Karpas-422 (cell line): ENCODE data around the gene CCDC40. TPM values are rescaled to one million over a fixed set of nuclear protein-coding genes. Genes with fewer than 3 reads are reported as not detected.

Experiments used
- DNase-seq: peaks from one replicate; pipeline ENCODE4 v3.0.0-alpha.2; 2015
- H2AFZ ChIP-seq: fragments of 200-600 bp; sonication (generic); 2 replicates; pipeline ENCODE4 v1.6.1; 2014; ENCODE audit warnings: antibody characterized with exemption, low read length, mixed read lengths
- H3K27ac ChIP-seq: fragments of 200-600 bp; sonication (generic); 2 replicates; pipeline ENCODE4 v1.5.1; 2014; ENCODE audit warnings: mild to moderate bottlenecking, low read length, moderate library complexity
- H3K27me3 ChIP-seq: fragments of 200-600 bp; sonication (generic); 2 replicates; pipeline ENCODE4 v1.6.1; 2014; ENCODE audit warnings: low read length, mixed read lengths
- H3K36me3 ChIP-seq: fragments of 200-600 bp; sonication (generic); 2 replicates; pipeline ENCODE4 v1.6.1; 2014; ENCODE audit warnings: low read length, mixed read lengths; ENCODE audit not compliant: insufficient read depth
- H3K4me1 ChIP-seq: fragments of 200-600 bp; sonication (generic); 2 replicates; pipeline ENCODE4 v1.6.1; 2014; ENCODE audit warnings: mild to moderate bottlenecking, low read length, mixed read lengths
- H3K4me2 ChIP-seq: fragments of 200-600 bp; sonication (generic); 2 replicates; pipeline ENCODE4 v1.6.1; 2014; ENCODE audit warnings: low read length, low read depth, mild to moderate bottlenecking; ENCODE audit not compliant: poor library complexity, severe bottlenecking
- H3K4me3 ChIP-seq: fragments of 200-600 bp; sonication (generic); 2 replicates; pipeline ENCODE4 v1.5.1; 2014; ENCODE audit warnings: mild to moderate bottlenecking, antibody characterized with exemption, low read length, mixed read lengths
- H3K79me2 ChIP-seq: fragments of 200-600 bp; sonication (generic); 2 replicates; pipeline ENCODE4 v1.6.1; 2014; ENCODE audit warnings: mild to moderate bottlenecking, low read length, mixed read lengths
- H3K9ac ChIP-seq: fragments of 200-600 bp; sonication (generic); 2 replicates; pipeline ENCODE4 v1.6.0; 2014; ENCODE audit warnings: low read length
- H3K9me2 ChIP-seq: fragments of 200-600 bp; sonication (generic), shearing (Covaris generic); replicated peaks from 2 replicates; pipeline ENCODE4 v1.6.0; 2014; ENCODE audit warnings: mild to moderate bottlenecking, low read length, moderate library complexity; ENCODE audit not compliant: insufficient read depth
- H3K9me3 ChIP-seq: fragments of 300-700, 200-600 bp; sonication (generic); 2 replicates; pipeline ENCODE4 v1.6.1; 2014; ENCODE audit warnings: low read length, mixed read lengths
- H4K20me1 ChIP-seq: fragments of 200-600 bp; sonication (generic); 2 replicates; pipeline ENCODE4 v1.6.1; 2014; ENCODE audit warnings: mild to moderate bottlenecking, antibody characterized with exemption, low read length, low read depth; ENCODE audit not compliant: insufficient read depth
- total RNA-seq: library from RNA; depleted of rRNA; stranded (reverse); fragments of >200 nt; shearing (Covaris generic); gene quantifications from 2 replicates; pipeline ENCODE4 v1.2.3, GENCODE V29; 2014; ENCODE audit warnings: low replicate concordance

CCDC40 gene
- total RNA-seq, 1 experiment from 2014 or later = not detected

DNA sequence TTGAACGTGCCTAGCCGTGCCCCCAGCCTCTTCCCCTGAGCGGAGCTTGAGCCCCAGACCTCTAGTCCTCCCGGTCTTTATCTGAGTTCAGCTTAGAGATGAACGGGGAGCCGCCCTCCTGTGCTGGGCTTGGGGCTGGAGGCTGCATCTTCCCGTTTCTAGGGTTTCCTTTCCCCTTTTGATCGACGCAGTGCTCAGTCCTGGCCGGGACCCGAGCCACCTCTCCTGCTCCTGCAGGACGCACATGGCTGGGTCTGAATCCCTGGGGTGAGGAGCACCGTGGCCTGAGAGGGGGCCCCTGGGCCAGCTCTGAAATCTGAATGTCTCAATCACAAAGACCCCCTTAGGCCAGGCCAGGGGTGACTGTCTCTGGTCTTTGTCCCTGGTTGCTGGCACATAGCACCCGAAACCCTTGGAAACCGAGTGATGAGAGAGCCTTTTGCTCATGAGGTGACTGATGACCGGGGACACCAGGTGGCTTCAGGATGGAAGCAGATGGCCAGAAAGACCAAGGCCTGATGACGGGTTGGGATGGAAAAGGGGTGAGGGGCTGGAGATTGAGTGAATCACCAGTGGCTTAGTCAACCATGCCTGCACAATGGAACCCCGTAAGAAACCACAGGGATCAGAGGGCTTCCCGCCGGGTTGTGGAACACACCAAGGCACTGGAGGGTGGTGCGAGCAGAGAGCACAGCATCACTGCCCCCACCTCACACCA is 65.7 kb downstream of the CCDC40 start:
- Histone ChIP-seq H3K27ac (no peak overlapping the region), H3K27me3 (no peaks in the 10 kb centered on the region), H3K4me3 (peak overlapping the region; percentile 94), H3K9me2 (no peaks in the 10 kb centered on the region), H2AFZ (peak overlapping the region; percentile 85; the same call in 1 of the 2 replicates), H3K4me1 (peaks cover 17% of the 10 kb centered on the region), H3K9ac (peak overlapping the region; percentile 92), H3K36me3 (no peaks in the 10 kb centered on the region), H3K9me3 (no peaks in the 10 kb centered on the region), H3K4me2 (peak overlapping the region; percentile 95), H4K20me1 (no peaks in the 10 kb centered on the region), H3K79me2 (no peaks in the 10 kb centered on the region)
- peak; percentile 65 for DNase-seq

GRCh38 chr17:80102664-80103448 is 66.4 kb downstream of the CCDC40 start:
- Histone ChIP-seq H3K79me2 (no peaks in the 10 kb centered on the region), H3K27ac (no peak overlapping the region), H3K9ac (peak overlapping the region; percentile 92; the same call in 1 of the 2 replicates), H3K4me1 (peaks cover 17% of the 10 kb centered on the region), H3K4me3 (peak overlapping the region; percentile 94; the same call in 1 of the 2 replicates), H4K20me1 (no peaks in the 10 kb centered on the region), H3K36me3 (no peaks in the 10 kb centered on the region), H3K9me2 (no peaks in the 10 kb centered on the region), H3K4me2 (peak overlapping the region; percentile 95), H3K9me3 (no peaks in the 10 kb centered on the region), H3K27me3 (no peaks in the 10 kb centered on the region), H2AFZ (no peak overlapping the region)
- no peak for DNase-seq

DNA sequence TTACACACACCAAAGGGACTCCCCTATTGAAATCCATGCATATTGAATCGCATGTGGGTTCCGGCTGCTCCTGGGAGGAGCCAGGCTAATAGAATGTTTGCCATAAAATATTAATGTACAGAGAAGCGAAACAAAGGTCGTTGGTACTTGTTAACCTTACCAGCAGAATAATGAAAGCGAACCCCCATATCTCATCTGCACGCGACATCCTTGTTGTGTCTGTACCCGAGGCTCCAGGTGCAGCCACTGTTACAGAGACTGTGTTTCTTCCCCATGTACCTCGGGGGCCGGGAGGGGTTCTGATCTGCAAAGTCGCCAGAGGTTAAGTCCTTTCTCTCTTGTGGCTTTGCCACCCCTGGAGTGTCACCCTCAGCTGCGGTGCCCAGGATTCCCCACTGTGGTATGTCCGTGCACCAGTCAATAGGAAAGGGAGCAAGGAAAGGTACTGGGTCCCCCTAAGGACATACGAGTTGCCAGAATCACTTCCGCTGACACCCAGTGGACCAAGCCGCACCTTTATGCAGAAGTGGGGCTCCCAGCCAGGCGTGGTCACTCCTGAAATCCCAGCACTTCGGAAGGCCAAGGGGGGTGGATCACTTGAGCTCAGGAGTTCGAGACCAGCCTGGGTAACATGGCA is 67.1 kb downstream of the CCDC40 start:
- no peak overlapping the region for H3K4me3 ChIP-seq
- no peaks in the 10 kb centered on the region for H4K20me1 ChIP-seq
- H3K79me2 ChIP-seq = no peaks in the 10 kb centered on the region
- peak; percentile 35 for DNase-seq
- no peaks in the 10 kb centered on the region for H3K9me2 ChIP-seq
- no peaks in the 10 kb centered on the region for H3K36me3 ChIP-seq
- H3K4me2 ChIP-seq = no peak overlapping the region
- H3K9ac ChIP-seq = no peak overlapping the region
- H3K9me3 ChIP-seq = no peaks in the 10 kb centered on the region
- peaks cover 17% of the 10 kb centered on the region for H3K4me1 ChIP-seq
- H3K27me3 ChIP-seq = no peaks in the 10 kb centered on the region
- H2AFZ ChIP-seq = no peak overlapping the region
- H3K27ac ChIP-seq = no peak overlapping the region

- Histone ChIP-seq H4K20me1 (no peaks in the 10 kb centered on the region), H3K9me2 (no peaks in the 10 kb centered on the region), H3K79me2 (no peaks in the 10 kb centered on the region), H3K36me3 (no peaks in the 10 kb centered on the region), H3K9me3 (no peaks in the 10 kb centered on the region), H2AFZ (no peak overlapping the region), H3K4me1 (peaks cover 17% of the 10 kb centered on the region), H3K27me3 (no peaks in the 10 kb centered on the region), H3K9ac (no peak overlapping the region), H3K27ac (no peak overlapping the region), H3K4me3 (no peak overlapping the region), H3K4me2 (no peak overlapping the region)
- no peak for DNase-seq
Observed at GRCh38 chr17:80104321-80104955, 68.0 kb downstream of the CCDC40 start.

DNA sequence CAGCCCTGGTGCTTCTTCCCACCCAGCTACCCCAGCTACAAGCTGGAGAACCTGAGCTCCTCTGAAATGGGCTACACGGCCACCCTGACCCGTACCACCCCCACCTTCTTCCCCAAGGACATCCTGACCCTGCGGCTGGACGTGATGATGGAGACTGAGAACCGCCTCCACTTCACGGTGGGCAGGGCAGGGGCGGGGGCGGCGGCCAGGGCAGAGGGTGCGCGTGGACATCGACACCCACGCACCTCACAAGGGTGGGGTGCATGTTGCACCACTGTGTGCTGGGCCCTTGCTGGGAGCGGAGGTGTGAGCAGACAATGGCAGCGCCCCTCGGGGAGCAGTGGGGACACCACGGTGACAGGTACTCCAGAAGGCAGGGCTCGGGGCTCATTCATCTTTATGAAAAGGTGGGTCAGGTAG is 68.5 kb downstream of the CCDC40 start:
- no peaks in the 10 kb centered on the region for H3K9me2 ChIP-seq
- no peak for DNase-seq
- H3K4me2 ChIP-seq = no peak overlapping the region
- H3K9ac ChIP-seq = no peak overlapping the region
- no peaks in the 10 kb centered on the region for H3K27me3 ChIP-seq
- no peaks in the 10 kb centered on the region for H4K20me1 ChIP-seq
- H3K36me3 ChIP-seq = no peaks in the 10 kb centered on the region
- H3K4me3 ChIP-seq = no peak overlapping the region
- H3K79me2 ChIP-seq = no peaks in the 10 kb centered on the region
- H2AFZ ChIP-seq = no peak overlapping the region
- H3K9me3 ChIP-seq = no peaks in the 10 kb centered on the region
- H3K4me1 ChIP-seq = peaks cover 17% of the 10 kb centered on the region
- H3K27ac ChIP-seq = no peak overlapping the region

DNA sequence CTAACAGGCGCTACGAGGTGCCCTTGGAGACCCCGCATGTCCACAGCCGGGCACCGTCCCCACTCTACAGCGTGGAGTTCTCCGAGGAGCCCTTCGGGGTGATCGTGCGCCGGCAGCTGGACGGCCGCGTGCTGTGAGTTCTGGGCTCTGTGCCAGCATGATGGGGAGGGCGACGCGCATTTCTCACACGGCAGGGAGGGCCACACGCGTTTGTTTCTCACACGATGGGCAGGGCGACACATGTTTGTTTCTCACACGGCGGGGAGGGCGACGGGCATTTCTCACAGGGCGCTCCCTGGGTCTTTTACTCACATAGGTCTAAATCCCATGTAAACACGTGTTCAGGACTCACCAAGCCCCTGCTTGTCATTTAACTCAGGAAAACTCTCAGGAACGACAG is 69.3 kb downstream of the CCDC40 start:
- H3K27me3 ChIP-seq = no peaks in the 10 kb centered on the region
- no peak overlapping the region for H3K4me2 ChIP-seq
- no peaks in the 10 kb centered on the region for H3K9me3 ChIP-seq
- no peak overlapping the region for H3K4me3 ChIP-seq
- H3K9me2 ChIP-seq = no peaks in the 10 kb centered on the region
- no peaks in the 10 kb centered on the region for H4K20me1 ChIP-seq
- H3K79me2 ChIP-seq = no peaks in the 10 kb centered on the region
- peaks cover 11% of the 10 kb centered on the region for H3K4me1 ChIP-seq
- H2AFZ ChIP-seq = no peak overlapping the region
- DNase-seq = no peak
- no peak overlapping the region for H3K9ac ChIP-seq
- no peaks in the 10 kb centered on the region for H3K36me3 ChIP-seq
- no peak overlapping the region for H3K27ac ChIP-seq

DNA sequence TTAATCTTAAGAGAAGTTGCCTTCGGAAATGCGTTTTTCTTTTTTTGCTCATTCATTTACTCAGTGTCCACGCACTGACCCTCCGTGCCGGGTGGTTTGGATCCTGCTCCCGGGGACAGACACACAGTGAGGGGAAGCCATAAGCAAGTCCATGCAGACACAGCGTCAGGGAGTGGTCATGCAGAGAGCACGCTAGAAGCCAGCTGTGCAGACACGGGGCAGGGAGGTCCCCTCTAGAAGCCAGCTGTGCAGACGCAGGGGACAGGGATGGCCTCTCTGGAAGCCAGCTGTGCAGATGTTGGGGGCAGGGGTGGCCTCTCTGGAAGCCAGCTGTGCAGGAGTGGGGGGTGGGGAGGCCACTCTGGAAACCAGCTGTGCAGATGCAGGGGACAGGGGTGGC is 69.7 kb downstream of the CCDC40 start:
- Histone ChIP-seq H3K27me3 (no peaks in the 10 kb centered on the region), H2AFZ (no peak overlapping the region), H3K79me2 (no peaks in the 10 kb centered on the region), H3K27ac (no peak overlapping the region), H3K9me3 (no peaks in the 10 kb centered on the region), H3K4me1 (peaks cover 7% of the 10 kb centered on the region), H4K20me1 (no peaks in the 10 kb centered on the region), H3K4me3 (no peak overlapping the region), H3K9me2 (no peaks in the 10 kb centered on the region), H3K9ac (no peak overlapping the region), H3K4me2 (no peak overlapping the region), H3K36me3 (no peaks in the 10 kb centered on the region)
- no peak for DNase-seq

GRCh38 chr17:80106751-80107150 is 70.3 kb downstream of the CCDC40 start:
- Histone ChIP-seq H4K20me1 (no peaks in the 10 kb centered on the region), H3K9ac (no peak overlapping the region), H3K9me3 (no peaks in the 10 kb centered on the region), H3K4me1 (peaks cover 7% of the 10 kb centered on the region), H3K36me3 (no peaks in the 10 kb centered on the region), H3K4me2 (no peak overlapping the region), H3K79me2 (no peaks in the 10 kb centered on the region), H2AFZ (no peak overlapping the region), H3K4me3 (no peak overlapping the region), H3K27ac (no peak overlapping the region), H3K27me3 (no peaks in the 10 kb centered on the region), H3K9me2 (no peaks in the 10 kb centered on the region)
- DNase-seq = no peak
